IPS-20b (cell line): ENCODE measurements around the gene PRR33.
"Not testable (repeated sequence)": the region's sequence is repeated elsewhere in the genome, so short reads cannot be mapped to it uniquely, and the experiment has no call there.

Source experiments
- H3K27ac ChIP-seq: one replicate; pipeline ENCODE4 v1.5.1; 2013; ENCODE audit warnings: low read length
- H3K27me3 ChIP-seq: 2 replicates; pipeline ENCODE4 v1.6.1; 2013; ENCODE audit warnings: mild to moderate bottlenecking, low read length, inconsistent platforms; ENCODE audit not compliant: insufficient read depth
- H3K36me3 ChIP-seq: 2 replicates; pipeline ENCODE4 v1.6.1; 2013; ENCODE audit warnings: low read depth, mild to moderate bottlenecking, inconsistent platforms, low read length, moderate library complexity; ENCODE audit not compliant: insufficient read depth
- H3K4me1 ChIP-seq: 2 replicates; pipeline ENCODE4 v1.6.1; 2013; ENCODE audit warnings: mild to moderate bottlenecking, control low read depth, inconsistent platforms, low read length, moderate library complexity; ENCODE audit not compliant: insufficient read depth
- H3K4me3 ChIP-seq: 2 replicates; pipeline ENCODE4 v1.5.1; 2013; ENCODE audit warnings: mild to moderate bottlenecking, low read length, inconsistent platforms
- H3K9ac ChIP-seq: 2 replicates; pipeline ENCODE4 v1.6.1; 2013; ENCODE audit warnings: low read depth, mild to moderate bottlenecking, inconsistent platforms, low read length, moderate library complexity
- H3K9me3 ChIP-seq: 2 replicates; pipeline ENCODE4 v1.6.1; 2013; ENCODE audit warnings: mild to moderate bottlenecking, low read depth, low read length, inconsistent platforms; ENCODE audit not compliant: insufficient read depth

PRR33 gene

DNA sequence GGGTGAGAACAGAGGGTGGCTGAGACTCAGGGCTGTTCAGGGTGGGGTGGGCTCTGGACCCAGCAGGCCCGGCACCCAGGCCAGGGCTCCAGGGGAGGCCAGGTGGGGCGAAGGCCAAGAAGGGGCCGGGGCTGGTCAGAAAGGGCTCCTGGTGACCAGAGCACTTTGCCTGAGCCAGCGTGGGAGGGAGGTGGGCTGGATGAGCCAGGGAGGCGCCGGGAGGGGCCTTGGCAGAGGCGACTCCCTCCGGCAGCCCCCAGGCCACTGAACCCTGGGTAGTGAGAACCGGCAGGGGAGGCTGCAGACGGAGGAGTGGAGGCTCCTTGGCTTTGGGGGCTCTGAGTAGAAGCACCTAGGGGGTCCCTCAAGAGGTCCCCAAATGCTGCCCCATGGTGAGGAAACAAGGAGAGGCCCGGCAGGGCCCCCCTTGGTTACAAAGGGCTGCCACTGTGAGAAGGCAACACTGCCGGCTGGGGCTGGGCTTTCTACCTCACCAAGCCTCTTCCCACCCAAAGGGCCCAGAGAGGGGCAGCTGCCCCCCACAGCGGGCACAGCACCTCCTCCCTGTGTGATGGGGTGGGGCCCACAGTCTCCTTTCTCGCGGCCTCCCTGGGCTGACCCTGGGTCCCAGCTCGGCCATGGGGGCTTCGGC lies 17.1 kb downstream of the PRR33 start:
- not testable (repeated sequence) for H3K4me3 ChIP-seq, H3K9ac ChIP-seq, H3K27ac ChIP-seq, H3K9me3 ChIP-seq, H3K36me3 ChIP-seq, H3K4me1 ChIP-seq
- H3K27me3 ChIP-seq, result peaks cover 17% of the 10 kb centered on the region

DNA sequence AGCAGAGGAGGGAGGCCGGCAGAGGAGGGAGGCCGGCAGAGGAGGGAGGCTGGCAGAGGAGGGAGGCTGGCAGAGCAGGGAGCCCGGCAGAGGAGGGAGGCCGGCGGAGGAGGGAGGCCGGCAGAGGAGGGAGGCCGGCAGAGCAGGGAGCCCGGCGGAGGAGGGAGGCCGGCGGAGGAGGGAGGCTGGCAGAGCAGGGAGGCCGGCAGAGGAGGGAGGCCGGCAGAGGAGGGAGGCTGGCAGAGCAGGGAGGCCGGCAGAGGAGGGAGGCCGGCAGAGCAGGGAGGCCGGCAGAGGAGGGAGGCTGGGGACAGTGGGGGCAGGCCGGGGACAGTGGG lies 17.9 kb downstream of the PRR33 start:
- H3K27me3 ChIP-seq, result peaks cover 17% of the 10 kb centered on the region
- not testable (repeated sequence) for H3K9me3 ChIP-seq, H3K4me3 ChIP-seq, H3K9ac ChIP-seq, H3K27ac ChIP-seq, H3K36me3 ChIP-seq, H3K4me1 ChIP-seq

GRCh38 chr11:1873048-1873812 lies 18.5 kb downstream of the PRR33 start:
- Histone ChIP-seq H3K36me3 (no peaks in the 10 kb centered on the region), H3K9ac (no peak overlapping the region), H3K27ac (no peak overlapping the region), H3K9me3 (no peaks in the 10 kb centered on the region), H3K4me1 (no peaks in the 10 kb centered on the region), H3K27me3 (peaks cover 17% of the 10 kb centered on the region), H3K4me3 (no peak overlapping the region)

DNA sequence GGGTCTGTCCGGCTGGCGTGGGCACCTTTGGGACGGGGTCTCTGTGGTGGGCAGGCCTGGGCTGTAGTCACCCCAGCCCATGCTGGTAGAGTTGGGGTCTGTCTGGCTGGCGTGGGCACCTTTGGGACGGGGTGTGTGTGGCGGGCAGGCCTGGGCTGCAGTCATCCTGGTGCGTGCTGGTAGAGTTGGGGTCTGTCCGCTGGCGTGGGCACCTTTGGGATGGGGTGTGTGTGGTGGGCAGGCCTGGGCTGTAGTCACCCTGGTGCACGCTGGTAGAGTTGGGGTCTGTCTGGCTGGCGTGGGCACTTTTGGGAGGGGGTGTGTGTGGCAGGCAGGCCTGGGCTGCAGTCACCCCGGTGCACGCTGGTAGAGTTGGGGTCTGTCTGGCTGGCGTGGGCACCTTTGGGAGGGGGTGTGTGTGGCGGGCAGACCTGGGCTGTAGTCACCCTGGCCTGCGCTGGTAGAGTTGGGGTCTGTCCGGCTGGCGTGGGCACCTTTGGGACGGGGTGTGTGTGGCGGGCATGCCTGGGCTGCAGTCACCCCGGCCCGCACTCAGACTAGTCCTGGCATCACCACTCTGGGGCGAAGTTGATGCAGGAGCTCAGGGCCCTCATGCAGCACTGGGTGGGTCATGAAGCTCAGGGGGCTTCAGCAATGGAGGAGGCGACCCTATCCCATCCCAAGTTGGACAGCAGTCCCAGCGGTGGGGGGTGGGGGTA lies 19.3 kb downstream of the PRR33 start:
- Histone ChIP-seq H3K9ac (no peak overlapping the region), H3K4me3 (no peak overlapping the region), H3K27me3 (peaks cover 17% of the 10 kb centered on the region), H3K9me3 (no peaks in the 10 kb centered on the region), H3K4me1 (no peaks in the 10 kb centered on the region), H3K36me3 (no peaks in the 10 kb centered on the region), H3K27ac (no peak overlapping the region)

DNA sequence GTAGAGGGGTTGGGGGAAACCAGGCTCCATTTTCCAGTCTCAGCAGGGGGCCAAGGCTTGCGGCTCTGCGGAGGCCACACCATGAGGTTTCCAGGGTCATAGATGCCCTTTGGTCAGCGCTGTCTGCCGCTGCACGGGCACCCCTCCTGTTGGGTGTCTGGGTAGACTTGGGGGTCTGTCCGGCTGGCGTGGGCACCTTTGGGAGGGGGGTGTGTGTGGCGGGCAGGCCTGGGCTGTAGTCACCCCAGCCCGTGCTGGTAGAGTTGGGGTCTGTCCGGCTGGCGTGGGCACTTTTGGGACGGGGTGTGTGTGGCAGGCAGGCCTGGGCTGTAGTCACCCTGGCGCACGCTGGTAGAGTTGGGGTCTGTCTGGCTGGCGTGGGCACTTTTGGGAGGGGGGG lies 20.2 kb downstream of the PRR33 start:
- H3K36me3 ChIP-seq, result no peaks in the 10 kb centered on the region
- H3K27ac ChIP-seq, result no peak overlapping the region
- no peaks in the 10 kb centered on the region for H3K9me3 ChIP-seq
- peaks cover 17% of the 10 kb centered on the region for H3K27me3 ChIP-seq
- H3K4me1 ChIP-seq, result no peaks in the 10 kb centered on the region
- H3K4me3 ChIP-seq, result no peak overlapping the region
- no peak overlapping the region for H3K9ac ChIP-seq

DNA sequence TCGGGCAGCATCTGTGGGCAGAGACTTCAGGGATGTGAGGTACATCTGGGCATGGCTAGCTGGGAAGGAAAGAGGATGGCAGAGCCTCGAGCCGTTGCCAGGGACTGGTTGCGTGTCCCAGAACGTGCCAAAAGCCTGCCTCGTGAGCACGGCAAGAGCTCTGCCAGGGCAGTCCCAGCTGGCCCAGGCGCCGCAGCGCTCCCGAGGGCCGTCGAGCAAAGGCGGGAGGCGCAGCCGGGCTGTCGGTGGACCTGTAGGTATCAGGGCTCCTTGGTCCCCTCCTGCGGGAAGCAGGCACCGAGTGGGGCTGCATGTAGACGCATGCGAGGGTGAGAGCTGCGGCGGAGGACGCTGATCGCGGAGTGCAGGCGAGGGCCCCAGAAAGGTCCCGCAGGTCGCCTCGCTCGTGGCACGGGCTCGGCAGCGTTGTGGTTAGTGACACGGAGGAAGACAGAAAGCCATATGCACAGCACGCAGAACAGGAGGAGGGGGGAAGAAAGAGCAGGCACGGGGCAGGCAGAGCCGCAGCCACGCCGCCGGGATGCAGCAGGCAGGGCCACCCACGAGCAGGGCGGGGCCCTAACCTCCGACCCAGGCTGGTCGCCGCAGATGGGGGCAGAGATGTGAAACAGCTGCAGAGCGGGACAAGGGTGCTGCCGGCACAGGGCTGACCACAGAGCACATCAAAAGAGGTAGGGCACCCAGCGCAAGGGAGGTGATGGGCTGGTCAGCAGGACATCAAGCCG lies 20.8 kb downstream of the PRR33 start:
- Histone ChIP-seq H3K4me3 (no peak overlapping the region), H3K27ac (no peak overlapping the region), H3K9me3 (no peaks in the 10 kb centered on the region), H3K4me1 (no peaks in the 10 kb centered on the region), H3K27me3 (peaks cover 17% of the 10 kb centered on the region), H3K36me3 (no peaks in the 10 kb centered on the region), H3K9ac (no peak overlapping the region)

GRCh38 chr11:1870326-1870696 lies 21.4 kb downstream of the PRR33 start:
- H3K9me3 ChIP-seq, result no peaks in the 10 kb centered on the region
- H3K4me3 ChIP-seq, result no peak overlapping the region
- H3K27me3 ChIP-seq, result peaks cover 17% of the 10 kb centered on the region
- no peaks in the 10 kb centered on the region for H3K36me3 ChIP-seq
- H3K27ac ChIP-seq, result no peak overlapping the region
- H3K9ac ChIP-seq, result no peak overlapping the region
- H3K4me1 ChIP-seq, result no peaks in the 10 kb centered on the region

DNA sequence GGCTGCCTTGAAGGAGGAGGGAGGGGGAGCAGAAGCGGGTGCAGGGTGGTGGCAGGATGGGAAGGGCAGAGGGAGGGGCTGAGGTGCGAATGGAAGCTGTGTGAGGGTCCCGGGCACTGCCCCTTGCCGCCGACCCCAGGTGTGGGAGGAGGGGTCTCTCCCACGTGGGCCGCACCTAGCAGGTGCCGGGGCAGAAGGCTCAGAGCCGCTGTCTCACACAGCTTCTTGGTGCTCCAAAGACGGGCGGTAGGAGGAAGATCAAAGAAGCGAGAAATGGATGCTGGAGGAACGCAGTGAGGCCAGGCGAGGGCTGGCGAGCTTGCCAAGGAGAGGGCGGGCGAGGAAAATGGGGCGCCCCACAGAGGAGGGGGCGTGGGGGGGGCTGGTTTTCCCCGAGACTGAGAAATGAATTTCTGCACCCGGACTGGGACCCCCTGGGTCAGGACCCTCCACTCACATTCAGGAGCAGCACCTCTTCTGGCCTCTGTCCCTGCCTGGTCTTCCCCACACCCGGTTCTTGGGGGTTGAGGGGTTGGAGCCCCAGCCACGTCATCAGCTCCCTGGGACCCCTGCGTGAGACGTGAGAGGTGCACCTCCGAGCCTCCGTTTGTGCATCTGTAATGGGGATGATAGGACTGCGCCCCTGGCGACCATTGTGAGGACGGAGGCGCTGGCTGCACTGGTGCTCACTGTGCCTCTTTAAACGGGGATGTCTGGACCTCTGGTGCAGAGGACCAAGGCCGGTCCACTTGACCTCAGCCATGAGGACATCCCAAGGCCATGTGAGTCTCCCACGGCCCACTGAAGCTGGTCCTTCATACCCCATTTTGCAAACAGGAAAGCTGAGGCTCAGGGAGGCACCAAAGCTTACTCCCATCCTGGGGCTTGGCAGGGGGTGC lies 22.0 kb downstream of the PRR33 start:
- Histone ChIP-seq H3K27ac (no peak overlapping the region), H3K9ac (no peak overlapping the region), H3K27me3 (peaks cover 17% of the 10 kb centered on the region), H3K9me3 (no peaks in the 10 kb centered on the region), H3K4me1 (no peaks in the 10 kb centered on the region), H3K36me3 (no peaks in the 10 kb centered on the region), H3K4me3 (no peak overlapping the region)

DNA sequence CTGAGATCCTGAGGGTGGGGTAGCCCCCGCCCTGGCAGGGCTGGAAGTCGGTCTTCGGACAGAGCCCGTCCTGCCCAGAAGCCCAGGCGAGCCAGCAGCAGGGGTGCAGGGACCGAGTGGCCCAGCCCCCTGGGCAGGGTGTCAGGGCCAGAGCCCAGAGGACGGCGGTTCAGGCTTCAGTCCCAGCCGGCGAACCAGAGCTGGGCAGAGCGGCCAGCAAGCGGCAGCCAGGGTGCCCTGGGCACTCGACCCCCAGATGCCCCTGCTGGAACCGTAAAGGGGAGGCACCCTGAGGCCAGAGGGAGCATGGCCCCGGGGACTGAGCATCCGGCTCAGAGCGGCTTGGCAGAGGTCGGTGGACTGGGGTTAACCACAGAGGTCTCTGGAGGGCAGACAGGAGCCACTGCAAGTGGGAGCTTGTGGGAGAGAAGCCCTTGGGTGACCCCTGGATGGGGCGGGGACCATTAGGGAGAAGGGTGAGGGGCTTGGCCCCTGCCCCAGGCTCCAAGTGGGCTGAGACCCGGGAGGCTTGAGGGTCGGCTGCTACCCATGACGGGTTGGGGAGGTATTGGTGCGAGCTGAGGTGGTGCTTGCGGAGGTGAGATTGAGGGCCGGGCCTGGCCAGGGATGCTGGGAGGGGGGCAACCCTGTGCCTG lies 22.9 kb downstream of the PRR33 start:
- Histone ChIP-seq H3K4me1 (no peaks in the 10 kb centered on the region), H3K4me3 (no peak overlapping the region), H3K27me3 (peaks cover 17% of the 10 kb centered on the region), H3K36me3 (no peaks in the 10 kb centered on the region), H3K27ac (no peak overlapping the region), H3K9ac (no peak overlapping the region), H3K9me3 (no peaks in the 10 kb centered on the region)

DNA sequence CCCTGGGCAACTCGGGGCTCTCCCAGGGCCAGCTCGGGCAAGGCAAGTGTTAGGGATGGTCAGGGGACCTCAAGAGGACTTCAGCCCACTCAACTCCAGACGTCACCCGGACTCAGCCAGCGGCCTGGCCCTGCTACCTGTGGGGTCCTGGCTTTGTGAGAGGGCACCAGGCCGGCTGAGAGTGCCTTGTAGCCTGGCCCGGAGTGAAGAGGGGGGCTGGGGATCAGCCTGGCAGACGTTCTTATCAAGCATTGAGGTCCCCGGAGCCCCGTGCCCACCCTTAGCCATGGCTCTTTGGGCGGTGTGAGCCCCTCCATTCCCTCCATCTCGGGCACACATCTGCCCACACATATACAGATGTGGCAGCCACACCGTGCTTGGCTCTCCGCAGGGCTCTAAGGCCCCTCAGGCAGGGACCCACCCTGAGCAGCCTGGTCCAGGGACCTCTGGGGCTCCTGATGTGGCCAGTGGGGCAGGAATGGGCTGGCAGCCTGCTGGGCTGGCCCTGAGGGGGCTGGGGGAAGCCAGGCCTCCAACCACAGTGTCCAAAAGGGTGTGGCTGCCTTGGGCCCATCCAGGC lies 23.5 kb downstream of the PRR33 start:
- Histone ChIP-seq H3K9me3 (no peaks in the 10 kb centered on the region), H3K36me3 (no peaks in the 10 kb centered on the region), H3K27ac (no peak overlapping the region), H3K27me3 (peaks cover 17% of the 10 kb centered on the region), H3K4me1 (no peaks in the 10 kb centered on the region), H3K9ac (no peak overlapping the region), H3K4me3 (no peak overlapping the region)
